Mesendoderm (in vitro differentiated cells): ENCODE results near the gene EP300.
"Not testable (repeated sequence)": the region's sequence is repeated elsewhere in the genome, so short reads cannot be mapped to it uniquely, and the experiment has no call there.

ENCODE experiments used
- DNase-seq: peaks from one replicate; pipeline ENCODE4 v3.0.0; 2013
- H2AK5ac ChIP-seq: 2 replicates; pipeline ENCODE4 v1.6.1; 2013; ENCODE audit warnings: low read length, inconsistent platforms
- H2BK120ac ChIP-seq: 2 replicates; pipeline ENCODE4 v1.6.1; 2013; ENCODE audit warnings: low read depth, mild to moderate bottlenecking, low read length, moderate library complexity, mixed read lengths
- H2BK15ac ChIP-seq: replicated peaks from 2 replicates; pipeline ENCODE4 v1.6.1; 2013; ENCODE audit warnings: low read depth, mild to moderate bottlenecking, moderate library complexity
- H2BK5ac ChIP-seq: 2 replicates; pipeline ENCODE4 v1.6.1; 2013; ENCODE audit warnings: low read length, inconsistent platforms
- H3K18ac ChIP-seq: 2 replicates; pipeline ENCODE4 v1.6.1; 2013; ENCODE audit warnings: mild to moderate bottlenecking, low read length, mixed read lengths
- H3K23ac ChIP-seq: one replicate; pipeline ENCODE4 v1.6.1; 2013; ENCODE audit warnings: low read length
- H3K27ac ChIP-seq: 2 replicates; pipeline ENCODE4 v1.5.1; 2013; ENCODE audit warnings: low read depth, mild to moderate bottlenecking, inconsistent platforms, low read length, moderate library complexity
- H3K27me3 ChIP-seq: 2 replicates; pipeline ENCODE4 v1.6.1; 2013; ENCODE audit warnings: low read length, control low read depth, mild to moderate bottlenecking, inconsistent platforms; ENCODE audit not compliant: insufficient read depth, poor library complexity
- H3K36me3 ChIP-seq: 2 replicates; pipeline ENCODE4 v1.6.1; 2013; ENCODE audit warnings: low read length, inconsistent platforms; ENCODE audit not compliant: control insufficient read depth, insufficient read depth
- H3K4ac ChIP-seq: one replicate; pipeline ENCODE4 v1.6.1; 2013; ENCODE audit warnings: low read depth, mild to moderate bottlenecking, low read length, moderate library complexity
- H3K4me1 ChIP-seq: 2 replicates; pipeline ENCODE4 v1.6.1; 2013; ENCODE audit warnings: low read depth, low read length, inconsistent platforms; ENCODE audit not compliant: control insufficient read depth
- H3K4me2 ChIP-seq: 2 replicates; pipeline ENCODE4 v1.6.1; 2013; ENCODE audit warnings: low read length
- H3K4me3 ChIP-seq: 2 replicates; pipeline ENCODE4 v1.5.1; 2013; ENCODE audit warnings: mild to moderate bottlenecking, low read length
- H3K56ac ChIP-seq: one replicate; pipeline ENCODE4 v1.6.1; 2013; ENCODE audit warnings: low read length
- H3K79me1 ChIP-seq: 2 replicates; pipeline ENCODE4 v1.6.1; 2013; ENCODE audit warnings: low read length, inconsistent platforms
- H3K79me2 ChIP-seq: 2 replicates; pipeline ENCODE4 v1.6.1; 2013; ENCODE audit warnings: mild to moderate bottlenecking, low read length; ENCODE audit not compliant: control insufficient read depth, insufficient read depth
- H3K9ac ChIP-seq: 2 replicates; pipeline ENCODE4 v1.6.1; 2013; ENCODE audit warnings: low read length, inconsistent platforms
- H4K5ac ChIP-seq: one replicate; pipeline ENCODE4 v1.6.1; 2013; ENCODE audit warnings: low read length
- H4K8ac ChIP-seq: one replicate; pipeline ENCODE4 v1.6.1; 2013; ENCODE audit warnings: low read depth, mild to moderate bottlenecking, control low read depth, low read length, moderate library complexity
- whole genome bisulfite sequencing: extraction: QIAGEN DNeasy Blood & Tissue Kit; methylation state at CpG from one replicate; pipeline ENCODE4 v1.1.7; 2013; ENCODE audit warnings: low lambda C conversion rate, missing lambda C conversion rate; ENCODE audit not compliant: insufficient coverage; ENCODE audit errors: extremely low coverage; 5-methylcytosine and 5-hydroxymethylcytosine counted together

EP300 gene

DNA sequence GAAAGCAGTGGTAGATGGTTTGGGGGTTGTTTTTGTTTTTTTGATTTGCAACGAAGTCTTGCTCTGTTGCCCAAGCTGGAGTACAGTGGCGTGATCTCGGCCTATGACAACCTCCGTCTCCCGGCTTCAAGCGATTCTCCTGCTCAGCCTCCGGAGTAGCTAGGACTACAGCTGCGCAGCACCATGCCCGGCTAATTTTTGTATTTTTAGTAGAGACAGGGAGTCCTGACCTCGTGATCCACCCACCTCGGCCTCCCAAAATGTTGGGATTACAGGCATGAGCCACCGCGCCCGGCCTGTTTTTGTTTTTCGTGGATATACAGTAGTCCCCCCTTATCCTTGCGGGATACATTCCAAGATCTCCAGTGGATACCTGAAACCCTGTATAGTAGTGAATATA is 6.6 kb downstream of the EP300 start:
- Histone ChIP-seq H3K36me3 (no peaks in the 10 kb centered on the region), H3K23ac (no peak overlapping the region), H4K8ac (no peak overlapping the region), H2BK15ac (no peak overlapping the region), H3K79me2 (peaks cover 94% of the 10 kb centered on the region), H3K18ac (no peak overlapping the region), H3K79me1 (peaks cover 4% of the 10 kb centered on the region), H3K56ac (no peak overlapping the region), H2AK5ac (no peak overlapping the region), H3K4me1 (peaks cover 2% of the 10 kb centered on the region), H3K27ac (no peak overlapping the region), H2BK5ac (no peak overlapping the region), H2BK120ac (no peak overlapping the region), H3K4me3 (no peak overlapping the region), H3K9ac (no peak overlapping the region), H4K5ac (no peak overlapping the region), H3K4me2 (no peak overlapping the region), H3K27me3 (no peaks in the 10 kb centered on the region), H3K4ac (no peak overlapping the region)
- no CpG with 5 or more reads among the region's 16 CpGs for WGBS
- DNase-seq = no peak

DNA sequence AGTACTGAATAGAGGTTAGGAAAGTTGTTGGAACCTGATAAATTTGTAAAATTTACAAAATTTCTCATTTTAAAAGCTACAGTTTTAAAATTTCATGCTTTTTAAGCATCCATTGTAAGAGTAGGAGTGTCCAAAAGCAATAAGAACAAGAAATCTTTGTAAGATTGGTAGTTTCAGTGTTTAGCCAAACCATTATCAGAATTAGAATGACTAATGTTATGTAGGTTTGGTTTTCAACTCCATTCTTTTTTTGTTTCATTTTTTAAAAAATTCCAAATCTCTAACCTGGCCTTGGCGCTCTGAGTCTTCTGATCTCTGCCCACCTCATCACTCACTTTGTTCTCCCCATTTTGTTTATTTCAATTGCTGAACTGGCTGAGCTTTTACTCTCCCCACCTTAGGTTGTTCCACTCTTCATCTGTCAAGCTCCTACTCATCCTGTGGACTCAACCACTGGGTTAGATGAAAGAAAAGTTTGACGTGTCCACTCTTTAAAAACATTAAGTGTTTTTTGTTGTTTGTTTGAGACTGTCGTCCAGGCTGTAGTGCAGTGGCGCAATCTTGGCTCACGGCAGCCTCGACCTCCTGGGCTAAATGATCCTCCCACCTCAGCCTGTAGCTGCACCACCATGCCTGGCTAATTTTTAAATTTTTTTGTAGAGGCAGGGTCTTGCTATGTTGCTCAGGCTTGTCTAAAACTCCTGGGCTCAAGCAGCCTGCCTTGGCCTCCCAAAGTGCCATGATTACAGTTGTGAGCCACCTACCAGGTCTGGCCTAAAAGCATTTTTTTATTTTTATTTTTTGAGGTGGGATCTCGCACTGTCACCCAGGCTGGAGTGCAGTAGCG is 14.0 kb downstream of the EP300 start:
- Histone ChIP-seq H3K27me3 (no peaks in the 10 kb centered on the region), H4K5ac (no peak overlapping the region), H3K9ac (no peak overlapping the region), H2BK15ac (no peak overlapping the region), H3K4me1 (no peaks in the 10 kb centered on the region), H3K79me1 (peaks cover 4% of the 10 kb centered on the region), H2BK120ac (no peak overlapping the region), H2BK5ac (no peak overlapping the region), H3K4ac (no peak overlapping the region), H4K8ac (no peak overlapping the region), H3K56ac (no peak overlapping the region), H3K36me3 (no peaks in the 10 kb centered on the region), H3K27ac (no peak overlapping the region), H3K4me2 (no peak overlapping the region), H3K23ac (no peak overlapping the region), H3K4me3 (no peak overlapping the region), H3K79me2 (peaks cover 80% of the 10 kb centered on the region), H3K18ac (no peak overlapping the region), H2AK5ac (no peak overlapping the region)
- no peak for DNase-seq
- no CpG with 5 or more reads among the region's 8 CpGs for WGBS

DNA sequence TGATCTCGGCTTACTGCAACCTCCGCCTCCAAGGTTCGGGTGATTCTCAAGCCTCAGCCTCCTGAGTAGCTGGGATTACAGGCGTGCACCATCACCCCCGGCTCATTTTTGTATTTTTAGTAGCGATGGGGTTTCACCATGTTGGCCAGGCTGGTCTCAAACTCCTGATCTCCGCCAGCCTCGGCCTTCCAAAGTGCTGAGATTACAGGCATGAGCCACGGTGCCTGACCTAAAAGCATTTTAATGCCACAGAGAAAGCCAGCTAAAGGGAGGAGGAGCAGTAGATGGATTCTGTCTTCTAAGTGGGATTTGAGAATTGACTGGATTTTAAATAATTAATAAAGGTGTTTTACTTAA is 14.6 kb downstream of the EP300 start:
- H2BK15ac ChIP-seq = not testable (repeated sequence)

DNA sequence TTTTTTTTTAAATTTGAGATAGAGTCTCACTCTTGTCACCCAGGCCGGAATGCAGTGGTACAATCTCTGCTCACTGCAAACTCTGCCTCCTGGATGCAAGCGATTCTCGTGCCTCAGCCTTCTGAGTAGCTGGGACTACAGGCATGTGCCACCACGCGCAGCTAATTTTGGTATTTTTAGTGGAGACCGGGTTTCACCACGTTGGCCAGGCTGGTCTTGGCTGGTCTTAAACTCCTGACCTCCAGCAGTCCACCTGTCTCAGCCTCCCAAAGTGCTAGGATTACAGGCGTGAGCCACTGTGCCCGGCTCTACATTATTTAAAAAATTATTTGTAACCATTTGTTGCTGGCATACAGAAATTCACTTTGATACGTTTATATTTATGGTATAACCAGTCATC is 18.6 kb downstream of the EP300 start:
- Histone ChIP-seq H4K8ac (no peak overlapping the region), H3K79me1 (peaks cover 4% of the 10 kb centered on the region), H3K79me2 (peaks cover 72% of the 10 kb centered on the region), H3K18ac (no peak overlapping the region), H3K27me3 (no peaks in the 10 kb centered on the region), H3K23ac (no peak overlapping the region), H4K5ac (no peak overlapping the region), H3K36me3 (no peaks in the 10 kb centered on the region), H3K9ac (no peak overlapping the region), H3K27ac (no peak overlapping the region), H2BK15ac (no peak overlapping the region), H2BK120ac (no peak overlapping the region), H3K4me3 (no peak overlapping the region), H3K4me2 (no peak overlapping the region), H3K4ac (no peak overlapping the region), H2BK5ac (no peak overlapping the region), H3K4me1 (no peaks in the 10 kb centered on the region), H2AK5ac (no peak overlapping the region), H3K56ac (no peak overlapping the region)
- no CpG with 5 or more reads among the region's 10 CpGs for WGBS
- no peak for DNase-seq

More for the DNA sequence above, 14.6 kb downstream of the EP300 start:
- H3K18ac ChIP-seq, H4K5ac ChIP-seq, H3K56ac ChIP-seq, H2AK5ac ChIP-seq, H3K27ac ChIP-seq, H4K8ac ChIP-seq, H3K4me1 ChIP-seq, H3K4me2 ChIP-seq, H3K9ac ChIP-seq, H3K23ac ChIP-seq, H2BK120ac ChIP-seq, H3K36me3 ChIP-seq, H3K27me3 ChIP-seq, H3K4ac ChIP-seq, H3K79me1 ChIP-seq, H2BK5ac ChIP-seq, DNase-seq, H3K4me3 ChIP-seq: not testable (repeated sequence)
- no CpG with 5 or more reads among the region's 9 CpGs for WGBS
- peaks cover 78% of the 10 kb centered on the region for H3K79me2 ChIP-seq

DNA sequence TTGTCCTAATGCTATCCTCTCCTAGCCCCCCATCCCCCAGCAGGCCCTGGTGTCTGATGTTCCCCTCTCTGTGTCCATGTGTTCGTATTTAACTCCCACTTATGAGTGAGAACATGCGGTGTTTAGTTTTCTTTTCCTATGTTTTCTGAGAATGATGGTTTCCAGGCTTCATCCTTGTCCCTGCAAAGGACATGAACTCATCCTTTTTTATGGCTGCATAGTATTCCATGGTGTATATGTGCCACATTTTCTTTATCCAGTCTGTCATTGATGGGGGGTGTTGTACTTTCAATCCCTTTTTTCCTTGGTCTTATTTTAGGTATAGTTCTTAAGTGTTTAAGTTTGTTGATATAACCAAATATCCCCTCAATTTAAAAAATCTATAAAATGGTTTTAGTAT is 23.9 kb downstream of the EP300 start:
- Histone ChIP-seq H3K4me2 (no peak overlapping the region), H2BK5ac (no peak overlapping the region), H3K23ac (no peak overlapping the region), H2BK120ac (no peak overlapping the region), H4K5ac (no peak overlapping the region), H3K27ac (no peak overlapping the region), H3K36me3 (peaks cover 6% of the 10 kb centered on the region), H2BK15ac (no peak overlapping the region), H3K4me3 (no peak overlapping the region), H3K56ac (no peak overlapping the region), H3K18ac (no peak overlapping the region), H3K79me1 (peaks cover 14% of the 10 kb centered on the region), H3K79me2 (peaks cover 75% of the 10 kb centered on the region), H4K8ac (no peak overlapping the region), H2AK5ac (no peak overlapping the region), H3K9ac (no peak overlapping the region), H3K4me1 (no peaks in the 10 kb centered on the region), H3K4ac (no peak overlapping the region), H3K27me3 (no peaks in the 10 kb centered on the region)
- DNase-seq = no peak
- WGBS = no CpG with 5 or more reads among the region's 2 CpGs
